NCI-H82 treated with DMSO at 0.1 percent for 48 hours (cell line): ENCODE measurements around the gene FAM111A.

Experiments
- DNase-seq: peaks from one replicate; lab custom pipeline; 2025; ENCODE audit not compliant: unreplicated experiment; lab: John Stamatoyannopoulos, UW

FAM111A gene

DNA sequence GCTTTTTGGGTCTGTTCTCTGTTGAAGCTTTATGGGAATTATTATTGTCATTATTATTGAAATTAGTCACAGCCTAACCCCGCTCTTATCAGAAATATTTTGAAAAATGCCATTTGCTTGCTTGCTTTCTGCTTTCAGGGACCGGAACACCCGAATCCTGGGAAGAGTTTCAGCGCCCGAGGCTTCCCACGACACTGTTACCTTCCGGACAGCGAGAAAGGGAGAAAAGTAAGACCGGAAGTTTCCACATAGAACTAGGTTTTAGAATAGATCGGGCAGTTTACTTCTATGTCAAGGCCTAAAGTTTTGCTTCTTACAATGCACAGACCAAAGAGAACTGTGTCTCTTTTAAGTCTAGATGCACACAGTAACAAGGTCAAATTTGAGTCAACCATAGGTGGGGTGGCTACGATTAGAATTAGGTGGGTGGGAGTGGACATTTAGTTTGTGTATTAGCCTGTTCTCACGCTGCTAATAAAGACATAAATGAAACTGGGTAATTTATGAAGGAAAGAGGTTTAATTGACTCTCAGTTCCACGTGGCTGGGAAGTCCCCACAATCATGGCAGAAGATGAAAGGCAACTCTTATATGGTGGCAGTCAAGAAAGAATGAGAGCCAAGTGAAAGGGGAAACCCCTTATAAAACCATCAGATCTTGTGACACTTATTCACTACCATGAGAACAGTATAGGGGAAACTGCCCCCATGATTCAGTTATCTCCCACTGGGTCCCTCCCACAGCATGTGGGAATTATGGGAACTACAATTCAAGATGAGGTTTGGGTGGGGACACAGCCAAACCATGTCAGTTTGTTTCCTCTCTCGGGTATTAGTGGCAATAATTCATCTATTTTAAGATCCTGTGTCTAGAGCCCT is 57.1 kb downstream of the FAM111A start:
- DNase-seq = no peak

- no peak for DNase-seq
Measured at GRCh38 chr11:59200423-59200746, 57.7 kb downstream of the FAM111A start.

GRCh38 chr11:59201353-59201752 is 58.7 kb downstream of the FAM111A start:
- DNase-seq = no peak
